H9 (cell line): ENCODE results near the gene STARD10. TPM values are rescaled to one million over a fixed set of nuclear protein-coding genes. Genes with fewer than 3 reads are reported as not detected.

Experiments
- DNase-seq: peaks from one replicate; pipeline ENCODE4 v3.0.0-alpha.2; 2017
- H2AFZ ChIP-seq: one replicate; pipeline ENCODE4 v1.6.1; 2013; ENCODE audit warnings: mild to moderate bottlenecking, low read length, control low read depth, moderate library complexity
- H2AK5ac ChIP-seq: 2 replicates; pipeline ENCODE4 v1.6.1; 2013; ENCODE audit warnings: low read length, control low read depth, mixed read lengths; ENCODE audit not compliant: insufficient read length
- H2BK120ac ChIP-seq: one replicate; pipeline ENCODE4 v1.6.1; 2013; ENCODE audit warnings: low read depth, mild to moderate bottlenecking, low read length, control low read depth, inconsistent platforms; ENCODE audit not compliant: poor library complexity, severe bottlenecking
- H2BK12ac ChIP-seq: 2 replicates; pipeline ENCODE4 v1.6.1; 2013; ENCODE audit warnings: low read length, control low read depth, mixed read lengths, low read depth; ENCODE audit not compliant: insufficient read length
- H2BK15ac ChIP-seq: 2 replicates; pipeline ENCODE4 v1.6.1; 2013; ENCODE audit warnings: low read depth, low read length, control low read depth
- H2BK20ac ChIP-seq: one replicate; pipeline ENCODE4 v1.6.1; 2013; ENCODE audit warnings: low read depth, mild to moderate bottlenecking, low read length, control low read depth, inconsistent platforms; ENCODE audit not compliant: poor library complexity, severe bottlenecking
- H2BK5ac ChIP-seq: 2 replicates; pipeline ENCODE4 v1.6.1; 2013; ENCODE audit warnings: low read length, control low read depth, mixed read lengths; ENCODE audit not compliant: insufficient read length
- H3K14ac ChIP-seq: 2 replicates; pipeline ENCODE4 v1.6.1; 2013; ENCODE audit warnings: low read length, control low read depth; ENCODE audit not compliant: insufficient read depth
- H3K18ac ChIP-seq: 2 replicates; pipeline ENCODE4 v1.6.1; 2013; ENCODE audit warnings: low read depth, mild to moderate bottlenecking, mixed read lengths, low read length, control low read depth; ENCODE audit not compliant: insufficient read length
- H3K23ac ChIP-seq: 2 replicates; pipeline ENCODE4 v1.6.1; 2013; ENCODE audit warnings: low read length, control low read depth, mixed read lengths, low read depth; ENCODE audit not compliant: insufficient read length
- H3K23me2 ChIP-seq: 2 replicates; pipeline ENCODE4 v1.6.1; 2013; ENCODE audit warnings: low read depth, mild to moderate bottlenecking, mixed read lengths, low read length, control low read depth; ENCODE audit not compliant: insufficient read length, poor library complexity, severe bottlenecking
- H3K27ac ChIP-seq: 2 replicates; pipeline ENCODE4 v1.5.1; 2013; ENCODE audit warnings: low read length, control low read depth, mixed read lengths, low read depth; ENCODE audit not compliant: insufficient read length
- H3K27me3 ChIP-seq: 2 replicates; pipeline ENCODE4 v1.6.1; 2013; ENCODE audit warnings: low read length, control low read depth, inconsistent platforms; ENCODE audit not compliant: insufficient read depth
- H3K4ac ChIP-seq: 2 replicates; pipeline ENCODE4 v1.6.1; 2013; ENCODE audit warnings: low read depth, mild to moderate bottlenecking, control low read depth, inconsistent platforms, low read length, moderate library complexity
- H3K4me1 ChIP-seq: 2 replicates; pipeline ENCODE4 v1.6.1; 2013; ENCODE audit warnings: low read length, control low read depth, inconsistent platforms; ENCODE audit not compliant: insufficient read depth
- H3K4me2 ChIP-seq: 2 replicates; pipeline ENCODE4 v1.6.1; 2013; ENCODE audit warnings: low read length, control low read depth, mixed read lengths; ENCODE audit not compliant: insufficient read length, insufficient read depth
- H3K56ac ChIP-seq: 2 replicates; pipeline ENCODE4 v1.6.1; 2013; ENCODE audit warnings: low read depth, mild to moderate bottlenecking, mixed read lengths, low read length, control low read depth; ENCODE audit not compliant: insufficient read length
- H3K79me1 ChIP-seq: 2 replicates; pipeline ENCODE4 v1.6.1; 2013; ENCODE audit warnings: low read depth, mild to moderate bottlenecking, moderate library complexity, low read length, control low read depth, inconsistent platforms; ENCODE audit not compliant: insufficient read depth, poor library complexity, severe bottlenecking
- H3K79me2 ChIP-seq: 2 replicates; pipeline ENCODE4 v1.6.1; 2013; ENCODE audit warnings: low read length, control low read depth, inconsistent platforms; ENCODE audit not compliant: insufficient read depth
- H3K9ac ChIP-seq: 2 replicates; pipeline ENCODE4 v1.6.1; 2013; ENCODE audit warnings: low read length, control low read depth, mixed read lengths; ENCODE audit not compliant: insufficient read length; ENCODE audit errors: extremely low read depth
- H3K9me3 ChIP-seq: one replicate; pipeline ENCODE4 v1.6.1; 2013; ENCODE audit warnings: low read depth, low read length, inconsistent platforms; ENCODE audit not compliant: control insufficient read depth
- H3T11ph ChIP-seq: one replicate; pipeline ENCODE4 v1.6.1; 2013; ENCODE audit warnings: mild to moderate bottlenecking, low read length, control low read depth, inconsistent platforms
- H4K20me1 ChIP-seq: one replicate; pipeline ENCODE4 v1.6.1; 2013; ENCODE audit not compliant: control insufficient read depth, insufficient read length, insufficient read depth
- H4K5ac ChIP-seq: 2 replicates; pipeline ENCODE4 v1.6.1; 2013; ENCODE audit warnings: low read depth, mild to moderate bottlenecking, mixed read lengths, low read length, control low read depth; ENCODE audit not compliant: insufficient read length
- H4K8ac ChIP-seq: replicated peaks from 2 replicates; pipeline ENCODE4 v1.6.1; 2013; ENCODE audit warnings: low read length, control low read depth, mixed read lengths, low read depth; ENCODE audit not compliant: insufficient read length
- H4K91ac ChIP-seq: 2 replicates; pipeline ENCODE4 v1.6.1; 2013; ENCODE audit warnings: low read depth, mild to moderate bottlenecking, moderate library complexity, mixed read lengths, low read length, control low read depth; ENCODE audit not compliant: insufficient read length
- H3K27ac Mint-ChIP-seq, 3 experiments: 2 replicates in 2 of 3; 3 replicates in 1 of 3; pipeline ENCODE4 v1.8.0; 2020 to 2021; ENCODE audit warnings: mixed read lengths in 3 of 3, mild to moderate bottlenecking in 1 of 3, moderate library complexity in 1 of 3
- H3K27me3 Mint-ChIP-seq: 2 replicates; pipeline ENCODE4 v1.8.0; 2021; ENCODE audit warnings: low read depth, mild to moderate bottlenecking, moderate library complexity, mixed read lengths
- H3K36me3 Mint-ChIP-seq, 3 experiments: 2 replicates in 2 of 3; 3 replicates in 1 of 3; pipeline ENCODE4 v1.8.0; 2020 to 2021; ENCODE audit warnings: low read depth in 3 of 3, mixed read lengths in 3 of 3; ENCODE audit not compliant: insufficient read depth in 1 of 3
- H3K4me1 Mint-ChIP-seq, 2 experiments: 2 replicates each; pipeline ENCODE4 v1.8.0; 2020; ENCODE audit warnings: mixed read lengths in 2 of 2
- H3K4me3 Mint-ChIP-seq, 2 experiments: 2 replicates in 1 of 2; 3 replicates in 1 of 2; pipeline ENCODE4 v1.8.0; 2020 to 2021; ENCODE audit warnings: mild to moderate bottlenecking in 2 of 2, mixed read lengths in 2 of 2, moderate library complexity in 1 of 2
- H3K9me3 Mint-ChIP-seq, 2 experiments: 2 replicates in 1 of 2; 3 replicates in 1 of 2; pipeline ENCODE4 v1.8.0; 2020; ENCODE audit warnings: mild to moderate bottlenecking in 2 of 2, mixed read lengths in 2 of 2, moderate library complexity in 1 of 2
- CTCF ChIP-seq: fragments of 200-600 bp; sonication (generic); conservative IDR thresholded peaks from 3 replicates; pipeline ENCODE4 v1.8.0; 2021; ENCODE audit warnings: antibody characterized with exemption, mild to moderate bottlenecking
- whole genome bisulfite sequencing: extraction: QIAGEN DNeasy Blood & Tissue Kit; methylation state at CpG from one replicate; pipeline ENCODE4 v1.1.7; 2013; ENCODE audit warnings: missing lambda C conversion rate, low lambda C conversion rate, mixed read lengths; ENCODE audit not compliant: insufficient read length; ENCODE audit errors: extremely low coverage; 5-methylcytosine and 5-hydroxymethylcytosine counted together
- total RNA-seq: library from RNA; stranded (reverse); gene quantifications from 2 replicates; pipeline ENCODE4 v1.2.1, GENCODE V29; 2021

Gene STARD10
- total RNA-seq, 1 experiment from 2014 or later: 24.4 TPM

DNA sequence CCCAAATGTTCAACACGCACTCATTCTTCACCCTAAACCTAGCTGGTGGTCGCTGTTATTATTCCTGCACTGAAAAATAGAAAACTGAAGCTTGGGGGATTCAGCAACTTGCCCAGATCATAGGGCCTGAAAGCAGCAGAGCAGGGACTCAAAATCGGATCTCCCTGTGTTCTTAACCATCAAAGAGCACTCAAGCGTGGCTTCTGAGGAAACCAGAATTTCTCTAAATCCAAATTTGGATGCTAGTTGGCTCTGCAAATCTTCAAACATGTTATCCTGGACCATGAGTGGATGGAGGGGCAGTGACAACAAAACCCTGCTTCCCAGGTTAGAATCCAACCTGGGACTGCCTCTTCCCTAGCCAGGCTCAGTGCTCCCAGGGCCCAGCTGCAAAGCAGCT, 30.0 kb downstream of the STARD10 start:
- H4K20me1 ChIP-seq: no peaks in the 10 kb centered on the region
- no peak overlapping the region for H2BK20ac ChIP-seq
- H2BK5ac ChIP-seq: no peak overlapping the region
- no peak overlapping the region for H3K56ac ChIP-seq
- no peak overlapping the region for H2BK12ac ChIP-seq
- no peak overlapping the region for H3K18ac ChIP-seq
- no peak overlapping the region for H2BK15ac ChIP-seq
- DNase-seq: no peak
- no peak for TF ChIP-seq CTCF
- no peak overlapping the region for H2AFZ ChIP-seq
- H2AK5ac ChIP-seq: no peak overlapping the region
- peaks cover 2% of the 10 kb centered on the region; the same call in 1 of the 2 replicates for H3K27me3 Mint-ChIP-seq
- no peaks in the 10 kb centered on the region for H3K4me1 ChIP-seq
- no peaks in the 10 kb centered on the region; a peak in 1 of 7 replicates for H3K36me3 Mint-ChIP-seq
- H3K4me3 Mint-ChIP-seq: no peak overlapping the region
- no peak overlapping the region for H3T11ph ChIP-seq
- H3K14ac ChIP-seq: no peak overlapping the region
- no peaks in the 10 kb centered on the region for H3K79me1 ChIP-seq
- H3K23me2 ChIP-seq: no peaks in the 10 kb centered on the region
- H2BK120ac ChIP-seq: no peak overlapping the region
- no peak overlapping the region for H4K91ac ChIP-seq
- WGBS: no CpG with 5 or more reads among the region's 4 CpGs
- H3K4ac ChIP-seq: no peak overlapping the region
- H3K79me2 ChIP-seq: no peaks in the 10 kb centered on the region
- no peak overlapping the region for H3K27ac ChIP-seq
- no peaks in the 10 kb centered on the region for H3K27me3 ChIP-seq
- no peak overlapping the region for H3K9ac ChIP-seq
- no peak overlapping the region for H4K8ac ChIP-seq
- no peak overlapping the region for H3K27ac Mint-ChIP-seq
- no peak overlapping the region for H3K23ac ChIP-seq
- H4K5ac ChIP-seq: no peak overlapping the region
- no peak overlapping the region for H3K4me2 ChIP-seq
- no peaks in the 10 kb centered on the region for H3K9me3 ChIP-seq
- peaks cover 30 to 45% of the 10 kb centered on the region in 2 experiments for H3K4me1 Mint-ChIP-seq
- H3K9me3 Mint-ChIP-seq: no peaks in the 10 kb centered on the region
